Superior temporal gyrus (tissue), 1 donor: Measurements from ENCODE around the gene ANKH.

Source experiments
- DNase-seq: peaks from one replicate; pipeline ENCODE4 v3.0.0-alpha.2; 2016; ENCODE audit errors: extremely low spot score

Gene ANKH

GRCh38 chr5:14713476-14714390 is 157.8 kb downstream of the ANKH start:
- no peak for DNase-seq

DNA sequence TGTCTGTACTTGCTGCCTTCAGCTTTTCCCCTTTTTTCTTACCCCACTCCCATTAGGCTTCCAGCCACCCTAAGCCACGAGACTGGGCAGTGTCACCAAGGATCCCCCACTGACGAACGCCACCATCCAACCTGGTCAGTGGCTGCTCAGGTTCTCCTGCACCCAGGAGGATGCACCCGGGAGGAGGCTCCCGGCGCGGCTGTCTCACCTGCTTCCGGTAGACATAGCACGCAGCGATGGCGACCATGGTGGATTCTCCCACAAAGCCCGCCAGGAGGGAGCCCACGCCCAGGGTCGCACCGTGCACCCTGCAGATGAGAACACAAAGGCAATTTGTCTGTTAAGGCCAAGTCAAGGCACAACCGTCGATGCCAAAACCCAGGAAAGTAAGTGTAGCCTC is 158.9 kb downstream of the ANKH start:
- no peak for DNase-seq

DNA sequence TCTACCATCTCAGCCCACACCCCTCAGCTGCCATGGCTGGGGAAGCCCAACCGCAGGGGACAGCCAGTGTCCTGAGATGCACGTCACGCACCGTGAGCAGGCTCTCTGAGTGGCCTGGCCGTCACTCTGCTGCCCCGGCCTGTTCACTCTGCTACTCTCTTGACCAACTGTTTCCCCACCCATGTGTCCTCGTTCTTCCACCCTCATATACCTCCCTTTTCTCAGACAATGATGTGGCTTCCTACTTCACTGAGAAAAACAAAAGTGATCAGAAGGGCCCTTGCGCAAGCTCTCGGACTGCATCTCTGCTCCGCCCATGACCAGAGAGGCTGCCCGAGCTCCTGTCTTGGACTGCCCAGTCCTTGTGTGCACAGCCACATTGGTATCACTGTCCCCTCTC is 159.4 kb downstream of the ANKH start:
- DNase-seq = no peak

GRCh38 chr5:14710313-14710994 is 161.1 kb downstream of the ANKH start:
- DNase-seq = no peak

- no peak for DNase-seq
Observed at GRCh38 chr5:14708551-14708950, 163.0 kb downstream of the ANKH start.

- no peak for DNase-seq
Observed at GRCh38 chr5:14707811-14708390, 163.7 kb downstream of the ANKH start.

- DNase-seq = peak; percentile 59
Observed at GRCh38 chr5:14706615-14707021, 165.0 kb downstream of the ANKH start.

DNA sequence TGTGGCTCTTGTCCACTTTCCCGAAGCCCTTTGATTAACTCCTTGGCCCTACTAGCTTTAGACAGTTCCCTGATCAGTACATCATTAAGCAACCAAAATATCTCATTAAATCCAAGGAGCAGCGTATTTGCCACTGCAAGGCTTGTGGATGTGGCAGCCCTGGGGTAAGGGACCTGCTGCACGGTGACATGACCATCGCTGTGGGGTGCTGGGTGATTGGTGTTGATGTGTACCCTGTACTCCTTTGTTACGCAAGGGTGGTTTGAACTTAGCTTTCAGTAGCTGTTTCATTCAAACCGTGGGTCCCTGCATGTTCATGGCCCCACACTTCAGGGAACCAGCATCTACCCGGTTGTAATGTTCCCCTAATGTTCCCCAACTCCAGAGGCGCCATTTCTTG is 166.0 kb downstream of the ANKH start:
- DNase-seq = no peak

- DNase-seq = no peak
Observed at GRCh38 chr5:14702238-14702839, 169.2 kb downstream of the ANKH start.

DNA sequence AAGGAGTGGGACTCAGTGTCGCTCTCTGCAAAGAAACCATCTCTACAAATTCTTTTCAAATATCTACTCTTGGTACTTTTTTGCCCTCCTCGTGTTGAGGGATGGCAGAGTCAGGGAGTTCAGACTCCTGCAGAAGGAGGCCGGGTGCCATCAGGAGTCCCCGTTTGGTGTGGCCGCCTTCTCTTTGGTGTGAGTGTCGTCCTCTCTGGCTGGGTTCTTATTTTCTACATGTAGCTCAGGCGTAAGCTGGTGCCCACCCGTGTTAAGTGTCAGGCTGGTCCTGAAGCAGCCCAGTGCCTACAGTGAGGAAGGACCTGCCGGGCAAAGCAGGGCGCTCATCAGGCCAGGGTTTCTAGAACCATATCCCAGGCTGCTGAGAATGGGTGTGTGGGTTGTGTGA is 170.0 kb downstream of the ANKH start:
- DNase-seq = no peak

DNA sequence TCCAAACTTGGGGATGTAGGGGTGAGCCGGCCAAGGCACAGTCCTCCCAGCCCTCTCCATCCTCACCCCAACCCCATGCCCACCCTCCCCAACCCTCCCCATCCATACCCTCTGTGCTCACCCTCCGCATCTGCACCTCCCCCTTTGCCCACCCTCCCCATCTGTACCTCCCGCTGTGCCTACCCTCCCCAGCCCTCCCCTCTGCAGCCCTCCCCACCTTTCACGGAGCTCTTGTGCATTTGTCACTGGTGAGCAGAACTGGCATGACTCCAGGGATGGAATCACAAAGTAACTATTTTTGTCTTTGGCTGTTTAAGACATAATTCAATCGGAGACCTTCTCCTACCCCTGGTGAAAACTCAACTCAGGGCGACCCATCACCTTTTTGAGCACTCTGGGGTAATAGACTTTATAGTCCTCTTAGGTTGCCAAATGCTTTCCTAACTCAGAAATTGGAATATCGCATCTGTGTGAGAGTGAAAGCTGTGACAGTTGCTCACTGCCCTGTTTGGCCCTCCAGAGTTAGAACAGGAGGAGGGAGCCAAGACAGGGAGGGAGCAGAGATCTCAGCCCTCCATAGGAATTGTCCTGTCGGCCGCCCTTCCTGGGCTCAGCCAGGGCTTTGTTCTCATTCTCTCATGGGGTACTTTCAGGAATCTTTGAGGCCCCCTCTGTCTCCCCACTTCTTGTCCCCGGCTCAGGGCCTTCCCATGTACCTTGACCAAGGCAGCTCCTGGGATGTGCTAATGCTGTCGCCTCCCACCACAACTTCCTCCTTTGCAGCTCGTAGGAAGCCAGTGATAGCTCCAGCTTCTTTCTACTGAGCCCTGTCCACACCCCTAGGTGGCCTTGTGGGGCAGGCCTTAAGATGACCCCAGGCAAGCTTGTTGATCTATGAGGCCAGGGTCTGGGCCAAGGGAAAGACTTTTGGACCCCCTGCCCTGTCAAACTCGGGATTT is 170.8 kb downstream of the ANKH start:
- DNase-seq = no peak

GRCh38 chr5:14699807-14700400 is 171.7 kb downstream of the ANKH start:
- DNase-seq = no peak

GRCh38 chr5:14699159-14699558 is 172.4 kb downstream of the ANKH start:
- no peak for DNase-seq

GRCh38 chr5:14698495-14698894 is 173.1 kb downstream of the ANKH start:
- no peak for DNase-seq

DNA sequence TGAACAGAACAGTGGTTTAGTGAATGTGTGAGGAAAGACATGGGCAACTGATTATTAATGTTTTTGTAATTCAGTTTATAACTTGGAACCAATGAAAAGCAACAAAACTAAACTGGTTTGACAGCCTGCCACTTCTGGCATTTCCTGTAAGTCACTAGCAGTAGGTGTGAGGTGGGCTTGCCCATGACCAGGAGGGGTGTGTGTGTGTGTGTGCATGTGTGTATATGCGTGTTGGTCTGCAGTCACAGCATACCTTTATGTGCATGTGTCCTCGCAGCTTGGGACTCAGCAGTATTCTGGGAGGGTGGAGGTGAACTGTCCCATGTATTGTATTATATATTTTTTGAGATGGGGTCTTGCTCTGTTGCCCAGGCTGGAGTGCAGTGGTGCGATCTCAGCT is 174.7 kb downstream of the ANKH start:
- DNase-seq = no peak

- no peak for DNase-seq
Observed at GRCh38 chr5:14696057-14696456, 175.5 kb downstream of the ANKH start.

DNA sequence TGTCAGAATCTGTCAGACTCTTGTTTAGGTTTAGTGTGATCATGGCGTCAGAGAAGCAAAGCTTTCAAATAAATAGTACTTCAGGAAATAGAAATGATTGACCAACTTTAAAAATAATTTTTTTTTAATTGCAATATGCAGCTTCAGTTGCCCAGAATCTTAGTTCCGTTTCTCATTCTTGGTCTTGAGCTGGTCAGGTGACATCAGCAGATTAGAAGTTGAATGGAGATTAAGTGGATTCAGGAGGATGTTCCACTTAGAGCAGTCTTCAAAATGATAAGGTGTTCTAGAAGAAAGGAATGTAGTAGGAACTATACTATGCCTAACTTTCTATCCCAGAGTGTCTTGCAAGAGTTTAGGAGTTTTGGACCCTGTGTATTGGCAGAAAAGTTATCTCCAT is 176.4 kb downstream of the ANKH start:
- DNase-seq = no peak

DNA sequence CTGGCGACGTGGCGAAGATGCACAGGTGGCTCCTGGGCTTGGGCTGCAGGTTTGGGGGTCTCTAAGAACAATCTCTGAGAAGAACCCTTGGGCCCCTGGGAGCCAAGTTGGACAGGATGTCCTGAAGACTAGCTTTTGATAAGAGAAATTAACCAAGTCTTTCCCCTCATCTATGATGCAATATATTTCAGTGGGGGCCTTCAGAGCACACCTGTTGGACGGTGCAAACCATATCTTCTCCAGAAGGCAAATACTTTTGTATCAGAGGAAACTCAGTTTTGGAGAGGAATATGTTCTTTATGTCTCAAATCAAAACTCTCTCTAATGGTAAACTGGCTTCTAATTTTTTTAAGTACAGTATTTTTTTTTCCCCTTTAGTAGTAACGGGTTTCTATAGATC is 178.5 kb downstream of the ANKH start:
- DNase-seq = no peak

- no peak for DNase-seq
Observed at GRCh38 chr5:14687023-14687665, 184.4 kb downstream of the ANKH start.

GRCh38 chr5:14686517-14686916 is 185.1 kb downstream of the ANKH start:
- no peak for DNase-seq
